Thyroid gland (tissue), 4 donors: ENCODE results near the gene PABPC3. TPM values are rescaled to one million over a fixed set of nuclear protein-coding genes. Genes with fewer than 3 reads are reported as not detected.

Experiments
- DNase-seq, 2 donors: peaks; one replicate each; pipeline ENCODE4 v3.0.0-alpha.2; 2019
- H3K27ac ChIP-seq, 3 donors: fragments of 200-600 bp; sonication (generic); 1 replicate in 2 of 3; 2 replicates in 1 of 3; pipeline ENCODE4 v1.5.1; 2016 to 2019; ENCODE audit warnings: mild to moderate bottlenecking in 1 of 3, moderate library complexity in 1 of 3
- H3K27me3 ChIP-seq: fragments of 200-600 bp; sonication (generic); one replicate; pipeline ENCODE4 v1.5.1; 2019
- H3K36me3 ChIP-seq, 2 donors: fragments of 200-600 bp; sonication (generic); one replicate each; pipeline ENCODE4 v1.5.1; 2016 to 2019
- H3K4me1 ChIP-seq, 2 donors: fragments of 200-600 bp; sonication (generic); one replicate each; pipeline ENCODE4 v1.5.1; 2017 to 2019
- H3K4me3 ChIP-seq, 3 donors: fragments of 200-600 bp; sonication (generic); replicated peaks in 1 of 3; 1 replicate in 2 of 3; 2 replicates in 1 of 3; pipeline ENCODE4 v1.5.1; 2016; ENCODE audit warnings: mild to moderate bottlenecking in 1 of 3
- H3K9me3 ChIP-seq: fragments of 200-600 bp; sonication (generic); one replicate; pipeline ENCODE4 v1.5.1; 2017
- CTCF ChIP-seq, 6 experiments: fragments of 200-600 bp in 3 of 6; fragments of 450-650 bp in 3 of 6; sonication (generic) in 3 of 6; IDR thresholded peaks; one replicate each; pipeline ENCODE4 v1.5.1; 2016 to 2019; ENCODE audit warnings: antibody characterized with exemption in 6 of 6, mild to moderate bottlenecking in 2 of 6, inconsistent platforms in 1 of 6, moderate library complexity in 1 of 6
- POLR2A ChIP-seq, 2 donors: fragments of 450-650 bp; IDR thresholded peaks; one replicate each; pipeline ENCODE4 v1.6.1; 2017; ENCODE audit warnings: antibody characterized with exemption in 2 of 2, mild to moderate bottlenecking in 2 of 2, moderate library complexity in 1 of 2
- WGBS, 2 donors: methylation state at CpG; one replicate each; pipeline ENCODE4 v1.1.5; 2017; 5-methylcytosine and 5-hydroxymethylcytosine counted together
- intact Hi-C: fragments of 100-400 bp; cut with DNase I; formaldehyde crosslinking; loops from one replicate; pipeline ENCODE4 v1.15.1; 2023
- total RNA-seq, 4 donors: library from RNA; depleted of rRNA; stranded (reverse); fragments of >200 nt; gene quantifications; one replicate each; pipeline ENCODE4 v1.2.3, GENCODE V29; 2016

Gene PABPC3
- total RNA-seq, 4 donors from 2014 or later, result 0.13 TPM; not detected in 3

- no peaks in the 10 kb centered on the region for H3K4me1 ChIP-seq
- no peaks in the 10 kb centered on the region for H3K9me3 ChIP-seq
- H3K27me3 ChIP-seq, result no peaks in the 10 kb centered on the region
- DNase-seq, result no peak
- TF ChIP-seq POLR2A (IDR thresholded peaks at IDR 0.05), result no peak
- TF ChIP-seq CTCF (IDR thresholded peaks at IDR 0.05), result no peak
- 82 to 85% methylated on average over 15 of the region's 16 CpGs for WGBS, 2 donors
- H3K36me3 ChIP-seq, result no peaks in the 10 kb centered on the region
- intact Hi-C loops, result loop anchor here (5.0 kb wide), 1 partner anchor 120 kb away; no protein-coding TSS in a partner anchor
- H3K27ac ChIP-seq, result no peak overlapping the region
- no peak overlapping the region for H3K4me3 ChIP-seq
These were observed 21.4 kb downstream of the PABPC3 start for GRCh38 chr13:25117312-25117711.

- no peak for DNase-seq
- Histone ChIP-seq H3K4me1 (no peaks in the 10 kb centered on the region), H3K9me3 (no peaks in the 10 kb centered on the region), H3K27me3 (no peaks in the 10 kb centered on the region), H3K36me3 (no peaks in the 10 kb centered on the region), H3K4me3 (no peak overlapping the region), H3K27ac (no peak overlapping the region)
- intact Hi-C loops, result loop anchor here (5.0 kb wide), 1 partner anchor 121 kb away; no protein-coding TSS in a partner anchor
- whole genome bisulfite sequencing, 2 donors, result 57 to 61% methylated on average over 8 of the region's 8 CpGs
- TF ChIP-seq POLR2A (IDR thresholded peaks at IDR 0.05), result no peak
- TF ChIP-seq CTCF (IDR thresholded peaks at IDR 0.05), result no peak
These were observed 22.5 kb downstream of the PABPC3 start for GRCh38 chr13:25118378-25118905.

- DNase-seq, result no peak
- H3K9me3 ChIP-seq, result no peaks in the 10 kb centered on the region
- no peak overlapping the region for H3K4me3 ChIP-seq
- H3K4me1 ChIP-seq, result no peaks in the 10 kb centered on the region
- no peaks in the 10 kb centered on the region for H3K36me3 ChIP-seq
- WGBS, 2 donors, result 47 to 63% methylated on average over 3 of the region's 3 CpGs
- no peaks in the 10 kb centered on the region for H3K27me3 ChIP-seq
- TF ChIP-seq POLR2A (IDR thresholded peaks at IDR 0.05), result no peak
- no peak for TF ChIP-seq CTCF (IDR thresholded peaks at IDR 0.05)
- no peak overlapping the region for H3K27ac ChIP-seq
- intact Hi-C loops, result no loop called here
These were observed 35.0 kb downstream of the PABPC3 start for GRCh38 chr13:25130944-25131343.

- TF ChIP-seq CTCF (IDR thresholded peaks at IDR 0.05) (no peak), POLR2A (IDR thresholded peaks at IDR 0.05) (no peak)
- Histone ChIP-seq H3K27me3 (peaks cover 3% of the 10 kb centered on the region), H3K27ac (no peak overlapping the region), H3K4me1 (no peaks in the 10 kb centered on the region), H3K4me3 (no peak overlapping the region), H3K36me3 (no peaks in the 10 kb centered on the region), H3K9me3 (no peaks in the 10 kb centered on the region)
- 77 to 80% methylated on average over 6 of the region's 6 CpGs for WGBS, 2 donors
- DNase-seq, result no peak
- intact Hi-C loops, result no loop called here
These were observed 36.0 kb downstream of the PABPC3 start for GRCh38 chr13:25131881-25132420.

- H3K27me3 ChIP-seq, result peaks cover 3% of the 10 kb centered on the region
- TF ChIP-seq POLR2A (IDR thresholded peaks at IDR 0.05) (no peak), CTCF (IDR thresholded peaks at IDR 0.05) (no peak)
- H3K27ac ChIP-seq, result no peak overlapping the region
- H3K4me3 ChIP-seq, result no peak overlapping the region
- H3K9me3 ChIP-seq, result no peaks in the 10 kb centered on the region
- H3K4me1 ChIP-seq, result no peaks in the 10 kb centered on the region
- WGBS, 2 donors, result 67 to 75% methylated on average over 5 of the region's 5 CpGs
- intact Hi-C loops, result no loop called here
- no peak for DNase-seq
- H3K36me3 ChIP-seq, result no peaks in the 10 kb centered on the region
These were observed 36.9 kb downstream of the PABPC3 start for GRCh38 chr13:25132751-25133390.
